SK-N-SH treated with all-trans-retinoic acid at 6 μM for 48 hours (cell line): ENCODE data around the gene UGGT2.

Experiments
- ATAC-seq: fragments of 200-7000 bp; cut with Tn5 transposase; 3 replicates; pipeline ENCODE4 v1.9.1; 2020; ENCODE audit warnings: mild to moderate bottlenecking, moderate library complexity
- ARNTL ChIP-seq: fragments of 450-650 bp; formaldehyde crosslinking; IDR thresholded peaks from 2 replicates; pipeline ENCODE4 v1.5.0; 2020; ENCODE audit warnings: low read depth, mild to moderate bottlenecking, moderate library complexity, borderline replicate concordance
- BACH2 ChIP-seq: fragments of 250-450 bp; sonication (Bioruptor Pico); IDR thresholded peaks from 2 replicates; pipeline ENCODE4 v1.9.0; 2021; ENCODE audit warnings: mild to moderate bottlenecking, borderline replicate concordance
- CSDC2 ChIP-seq: fragments of 250-450 bp; sonication (Bioruptor Pico); IDR thresholded peaks from 2 replicates; pipeline ENCODE4 v1.5.0; 2020; ENCODE audit warnings: mild to moderate bottlenecking, moderate library complexity
- GLIS3 ChIP-seq: fragments of 250-450 bp; sonication (Bioruptor Pico); IDR thresholded peaks from 2 replicates; pipeline ENCODE4 v1.5.0; 2020; ENCODE audit warnings: mild to moderate bottlenecking, moderate library complexity
- OSR1 ChIP-seq: fragments of 250-450 bp; sonication (Bioruptor Pico); IDR thresholded peaks from 2 replicates; pipeline ENCODE4 v1.8.0; 2022; ENCODE audit warnings: moderate library complexity, mild to moderate bottlenecking, inconsistent platforms
- PPARA ChIP-seq: fragments of 250-450 bp; sonication (Bioruptor Pico); IDR thresholded peaks from 2 replicates; pipeline ENCODE4 v1.5.0; 2020; ENCODE audit warnings: mild to moderate bottlenecking, borderline replicate concordance
- RARB ChIP-seq: fragments of 250-450 bp; sonication (Bioruptor Pico); IDR thresholded peaks from 2 replicates; pipeline ENCODE4 v1.8.0; 2021; ENCODE audit warnings: mild to moderate bottlenecking, moderate library complexity
- SNAI2 ChIP-seq: fragments of 250-450 bp; sonication (Bioruptor Pico); IDR thresholded peaks from 2 replicates; pipeline ENCODE4 v1.5.0; 2020; ENCODE audit warnings: mild to moderate bottlenecking, moderate library complexity
- TOX ChIP-seq: fragments of 250-450 bp; sonication (Bioruptor Pico); IDR thresholded peaks from 2 replicates; pipeline ENCODE4 v1.8.0; 2021; ENCODE audit warnings: mild to moderate bottlenecking, moderate library complexity, borderline replicate concordance
- ZC3H10 ChIP-seq: fragments of 250-450 bp; sonication (Bioruptor Pico); IDR thresholded peaks from 2 replicates; pipeline ENCODE4 v1.5.1; 2021; ENCODE audit warnings: mild to moderate bottlenecking, moderate library complexity
- ZFP30 ChIP-seq: fragments of 450-650 bp; formaldehyde crosslinking; IDR thresholded peaks from 2 replicates; pipeline ENCODE4 v1.5.0; 2022; ENCODE audit warnings: mild to moderate bottlenecking, moderate library complexity
- ZNF565 ChIP-seq: fragments of 450-650 bp; formaldehyde crosslinking; conservative IDR thresholded peaks from 2 replicates; pipeline ENCODE4 v1.5.0; 2020; ENCODE audit warnings: low read depth, mild to moderate bottlenecking, moderate library complexity
- ZNF70 ChIP-seq: fragments of 450-650 bp; formaldehyde crosslinking; IDR thresholded peaks from 2 replicates; pipeline ENCODE4 v1.5.0; 2020; ENCODE audit warnings: mild to moderate bottlenecking, moderate library complexity
- ZNF8 ChIP-seq: fragments of 450-650 bp; formaldehyde crosslinking; IDR thresholded peaks from 2 replicates; pipeline ENCODE4 v1.5.0; 2020; ENCODE audit warnings: mild to moderate bottlenecking, moderate library complexity
- TF ChIP-seq, protein P1 (sequence below): fragments of 250-450 bp; sonication (Bioruptor Pico); IDR thresholded peaks from 2 replicates; pipeline ENCODE4 v1.8.0; 2021; ENCODE audit warnings: low read depth, mild to moderate bottlenecking, moderate library complexity, borderline replicate concordance
- TF ChIP-seq, protein P2 (sequence below): fragments of 250-450 bp; sonication (Bioruptor Pico); IDR thresholded peaks from 2 replicates; pipeline ENCODE4 v1.5.0; 2020; ENCODE audit warnings: mild to moderate bottlenecking, moderate library complexity
- TF ChIP-seq, protein P3 (sequence below): fragments of 250-450 bp; sonication (Bioruptor Pico); IDR thresholded peaks from 2 replicates; pipeline ENCODE4 v1.5.1; 2021; ENCODE audit warnings: mild to moderate bottlenecking, moderate library complexity
- TF ChIP-seq, protein P4 (sequence below): fragments of 250-450 bp; sonication (Bioruptor Pico); IDR thresholded peaks from 2 replicates; pipeline ENCODE4 v1.5.1; 2020; ENCODE audit warnings: low read depth, mild to moderate bottlenecking, moderate library complexity
- TF ChIP-seq, protein P5 (sequence below): fragments of 250-450 bp; sonication (Bioruptor Pico); IDR thresholded peaks from 2 replicates; pipeline ENCODE4 v1.8.0; 2020; ENCODE audit warnings: mild to moderate bottlenecking, moderate library complexity, borderline replicate concordance

The UGGT2 gene

DNA sequence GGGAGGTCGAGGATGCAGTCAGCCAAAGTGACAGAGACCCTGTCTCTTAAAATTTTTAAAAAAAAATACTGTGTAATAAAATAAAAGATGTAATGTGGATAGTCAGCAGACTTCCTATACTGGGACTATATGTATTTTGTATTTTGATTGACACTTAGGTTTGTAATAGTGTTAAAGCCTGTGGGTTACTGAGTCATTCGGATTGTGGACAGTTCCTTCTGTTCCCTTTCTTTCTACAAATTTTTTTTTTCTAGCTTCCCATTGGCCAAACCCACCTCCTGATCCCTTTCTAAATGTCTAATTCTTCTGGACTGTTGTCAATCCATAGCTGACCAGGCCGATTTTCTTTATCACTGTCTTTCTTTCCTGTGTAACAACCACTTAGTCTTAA, 268.3 kb downstream of the UGGT2 start:
- TF ChIP-seq, protein P1, sequence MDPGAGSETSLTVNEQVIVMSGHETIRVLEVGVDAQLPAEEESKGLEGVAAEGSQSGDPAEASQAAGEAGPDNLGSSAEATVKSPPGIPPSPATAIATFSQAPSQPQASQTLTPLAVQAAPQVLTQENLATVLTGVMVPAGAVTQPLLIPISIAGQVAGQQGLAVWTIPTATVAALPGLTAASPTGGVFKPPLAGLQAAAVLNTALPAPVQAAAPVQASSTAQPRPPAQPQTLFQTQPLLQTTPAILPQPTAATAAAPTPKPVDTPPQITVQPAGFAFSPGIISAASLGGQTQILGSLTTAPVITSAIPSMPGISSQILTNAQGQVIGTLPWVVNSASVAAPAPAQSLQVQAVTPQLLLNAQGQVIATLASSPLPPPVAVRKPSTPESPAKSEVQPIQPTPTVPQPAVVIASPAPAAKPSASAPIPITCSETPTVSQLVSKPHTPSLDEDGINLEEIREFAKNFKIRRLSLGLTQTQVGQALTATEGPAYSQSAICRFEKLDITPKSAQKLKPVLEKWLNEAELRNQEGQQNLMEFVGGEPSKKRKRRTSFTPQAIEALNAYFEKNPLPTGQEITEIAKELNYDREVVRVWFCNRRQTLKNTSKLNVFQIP, result no peak
- TF ChIP-seq ZFP30 (CRISPR knock-in tag) (no peak), ZC3H10 (CRISPR knock-in tag) (no peak), SNAI2 (CRISPR knock-in tag) (no peak), RARB (no peak), PPARA (CRISPR knock-in tag) (no peak), ZNF70 (CRISPR knock-in tag) (no peak), BACH2 (CRISPR knock-in tag) (no peak)
- TF ChIP-seq, protein P2, sequence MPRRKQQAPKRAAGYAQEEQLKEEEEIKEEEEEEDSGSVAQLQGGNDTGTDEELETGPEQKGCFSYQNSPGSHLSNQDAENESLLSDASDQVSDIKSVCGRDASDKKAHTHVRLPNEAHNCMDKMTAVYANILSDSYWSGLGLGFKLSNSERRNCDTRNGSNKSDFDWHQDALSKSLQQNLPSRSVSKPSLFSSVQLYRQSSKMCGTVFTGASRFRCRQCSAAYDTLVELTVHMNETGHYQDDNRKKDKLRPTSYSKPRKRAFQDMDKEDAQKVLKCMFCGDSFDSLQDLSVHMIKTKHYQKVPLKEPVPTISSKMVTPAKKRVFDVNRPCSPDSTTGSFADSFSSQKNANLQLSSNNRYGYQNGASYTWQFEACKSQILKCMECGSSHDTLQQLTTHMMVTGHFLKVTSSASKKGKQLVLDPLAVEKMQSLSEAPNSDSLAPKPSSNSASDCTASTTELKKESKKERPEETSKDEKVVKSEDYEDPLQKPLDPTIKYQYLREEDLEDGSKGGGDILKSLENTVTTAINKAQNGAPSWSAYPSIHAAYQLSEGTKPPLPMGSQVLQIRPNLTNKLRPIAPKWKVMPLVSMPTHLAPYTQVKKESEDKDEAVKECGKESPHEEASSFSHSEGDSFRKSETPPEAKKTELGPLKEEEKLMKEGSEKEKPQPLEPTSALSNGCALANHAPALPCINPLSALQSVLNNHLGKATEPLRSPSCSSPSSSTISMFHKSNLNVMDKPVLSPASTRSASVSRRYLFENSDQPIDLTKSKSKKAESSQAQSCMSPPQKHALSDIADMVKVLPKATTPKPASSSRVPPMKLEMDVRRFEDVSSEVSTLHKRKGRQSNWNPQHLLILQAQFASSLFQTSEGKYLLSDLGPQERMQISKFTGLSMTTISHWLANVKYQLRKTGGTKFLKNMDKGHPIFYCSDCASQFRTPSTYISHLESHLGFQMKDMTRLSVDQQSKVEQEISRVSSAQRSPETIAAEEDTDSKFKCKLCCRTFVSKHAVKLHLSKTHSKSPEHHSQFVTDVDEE (CRISPR knock-in tag), result no peak
- TF ChIP-seq, protein P3, sequence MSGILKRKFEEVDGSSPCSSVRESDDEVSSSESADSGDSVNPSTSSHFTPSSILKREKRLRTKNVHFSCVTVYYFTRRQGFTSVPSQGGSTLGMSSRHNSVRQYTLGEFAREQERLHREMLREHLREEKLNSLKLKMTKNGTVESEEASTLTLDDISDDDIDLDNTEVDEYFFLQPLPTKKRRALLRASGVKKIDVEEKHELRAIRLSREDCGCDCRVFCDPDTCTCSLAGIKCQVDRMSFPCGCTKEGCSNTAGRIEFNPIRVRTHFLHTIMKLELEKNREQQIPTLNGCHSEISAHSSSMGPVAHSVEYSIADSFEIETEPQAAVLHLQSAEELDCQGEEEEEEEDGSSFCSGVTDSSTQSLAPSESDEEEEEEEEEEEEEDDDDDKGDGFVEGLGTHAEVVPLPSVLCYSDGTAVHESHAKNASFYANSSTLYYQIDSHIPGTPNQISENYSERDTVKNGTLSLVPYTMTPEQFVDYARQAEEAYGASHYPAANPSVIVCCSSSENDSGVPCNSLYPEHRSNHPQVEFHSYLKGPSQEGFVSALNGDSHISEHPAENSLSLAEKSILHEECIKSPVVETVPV, result no peak
- TF ChIP-seq, protein P4, sequence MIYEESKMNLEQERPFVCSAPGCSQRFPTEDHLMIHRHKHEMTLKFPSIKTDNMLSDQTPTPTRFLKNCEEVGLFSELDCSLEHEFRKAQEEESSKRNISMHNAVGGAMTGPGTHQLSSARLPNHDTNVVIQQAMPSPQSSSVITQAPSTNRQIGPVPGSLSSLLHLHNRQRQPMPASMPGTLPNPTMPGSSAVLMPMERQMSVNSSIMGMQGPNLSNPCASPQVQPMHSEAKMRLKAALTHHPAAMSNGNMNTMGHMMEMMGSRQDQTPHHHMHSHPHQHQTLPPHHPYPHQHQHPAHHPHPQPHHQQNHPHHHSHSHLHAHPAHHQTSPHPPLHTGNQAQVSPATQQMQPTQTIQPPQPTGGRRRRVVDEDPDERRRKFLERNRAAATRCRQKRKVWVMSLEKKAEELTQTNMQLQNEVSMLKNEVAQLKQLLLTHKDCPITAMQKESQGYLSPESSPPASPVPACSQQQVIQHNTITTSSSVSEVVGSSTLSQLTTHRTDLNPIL (CRISPR knock-in tag), result no peak
- peak; percentile 40 for ATAC-seq

DNA sequence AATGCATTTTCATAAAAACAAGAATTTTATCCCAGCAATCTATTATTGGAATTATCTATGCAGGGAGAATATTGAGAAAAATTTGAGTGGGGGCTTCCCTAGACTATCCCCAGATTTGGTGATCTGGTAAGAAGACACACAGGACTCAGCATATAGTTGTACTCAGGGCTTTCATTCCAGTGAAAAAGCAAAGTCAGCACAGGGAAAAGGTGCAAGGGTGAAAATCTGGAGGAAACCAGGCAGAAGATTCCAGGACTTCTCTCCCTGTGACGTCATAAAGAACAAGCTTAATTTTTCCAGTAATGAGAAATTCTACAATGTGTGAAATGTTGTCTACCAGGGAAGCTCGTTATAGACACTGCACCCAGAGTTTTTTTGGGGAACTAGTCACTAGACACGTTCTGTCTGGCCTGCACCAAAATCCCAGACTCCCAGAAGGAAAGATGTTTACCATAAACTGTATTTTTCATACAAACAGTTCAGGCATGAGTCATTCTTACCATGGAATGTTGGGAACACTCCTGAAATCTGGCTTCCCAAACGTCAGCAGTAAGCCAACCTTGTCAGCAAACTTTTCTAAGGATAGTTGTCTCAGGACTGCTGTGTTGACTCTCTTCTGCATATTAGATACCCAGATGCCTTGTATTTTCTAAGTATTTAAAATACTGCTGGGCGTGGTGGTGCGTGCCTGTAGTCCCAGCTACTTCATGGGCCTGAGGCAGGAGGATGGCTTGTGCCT, 268.9 kb downstream of the UGGT2 start:
- ATAC-seq, result peak; percentile 88
- TF ChIP-seq, protein P1, result no peak
- TF ChIP-seq ZNF565 (CRISPR knock-in tag) (no peak), ZFP30 (CRISPR knock-in tag) (no peak), ZNF8 (CRISPR knock-in tag) (no peak), ZNF70 (CRISPR knock-in tag) (no peak), SNAI2 (CRISPR knock-in tag) (no peak), RARB (no peak), GLIS3 (CRISPR knock-in tag) (no peak), CSDC2 (CRISPR knock-in tag) (no peak), OSR1 (CRISPR knock-in tag) (no peak), BACH2 (CRISPR knock-in tag) (no peak), ARNTL (CRISPR knock-in tag) (no peak), TOX (CRISPR knock-in tag) (no peak), ZC3H10 (CRISPR knock-in tag) (no peak)
- TF ChIP-seq, protein P4 (CRISPR knock-in tag), result no peak
- TF ChIP-seq, protein P2 (CRISPR knock-in tag), result no peak
- TF ChIP-seq, protein P5, sequence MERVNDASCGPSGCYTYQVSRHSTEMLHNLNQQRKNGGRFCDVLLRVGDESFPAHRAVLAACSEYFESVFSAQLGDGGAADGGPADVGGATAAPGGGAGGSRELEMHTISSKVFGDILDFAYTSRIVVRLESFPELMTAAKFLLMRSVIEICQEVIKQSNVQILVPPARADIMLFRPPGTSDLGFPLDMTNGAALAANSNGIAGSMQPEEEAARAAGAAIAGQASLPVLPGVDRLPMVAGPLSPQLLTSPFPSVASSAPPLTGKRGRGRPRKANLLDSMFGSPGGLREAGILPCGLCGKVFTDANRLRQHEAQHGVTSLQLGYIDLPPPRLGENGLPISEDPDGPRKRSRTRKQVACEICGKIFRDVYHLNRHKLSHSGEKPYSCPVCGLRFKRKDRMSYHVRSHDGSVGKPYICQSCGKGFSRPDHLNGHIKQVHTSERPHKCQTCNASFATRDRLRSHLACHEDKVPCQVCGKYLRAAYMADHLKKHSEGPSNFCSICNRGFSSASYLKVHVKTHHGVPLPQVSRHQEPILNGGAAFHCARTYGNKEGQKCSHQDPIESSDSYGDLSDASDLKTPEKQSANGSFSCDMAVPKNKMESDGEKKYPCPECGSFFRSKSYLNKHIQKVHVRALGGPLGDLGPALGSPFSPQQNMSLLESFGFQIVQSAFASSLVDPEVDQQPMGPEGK (CRISPR knock-in tag), result no peak
- TF ChIP-seq, protein P3, result no peak
